Gastrocnemius medialis (tissue), 4 donors: ENCODE measurements around the gene PLEKHA1. TPM values are rescaled to one million over a fixed set of nuclear protein-coding genes. Genes with fewer than 3 reads are reported as not detected.

Experiments used
- ATAC-seq, 2 donors: fragments of 150-250 bp; one replicate each; pipeline ENCODE4 v1.9.1; 2016
- DNase-seq, 2 donors: peaks; one replicate each; pipeline ENCODE4 v3.0.0-alpha.2; 2019
- H3K27ac ChIP-seq, 4 donors: fragments of 200-600 bp; sonication (generic); 1 replicate in 1 of 4; 2 replicates in 3 of 4; pipeline ENCODE4 v1.5.1; 2016 to 2018; ENCODE audit warnings: mild to moderate bottlenecking in 2 of 4, moderate library complexity in 1 of 4
- H3K27me3 ChIP-seq, 3 donors: fragments of 200-600 bp; sonication (generic) in 2 of 3; 1 replicate in 1 of 3; 2 replicates in 2 of 3; pipeline versions ENCODE4 v1.5.1 to v1.6.0; 2016 to 2019; ENCODE audit warnings: mild to moderate bottlenecking in 1 of 3, moderate library complexity in 1 of 3
- H3K36me3 ChIP-seq, 2 donors: fragments of 200-600 bp; sonication (generic) in 1 of 2; one replicate each; pipeline ENCODE4 v1.5.1; 2017 to 2018
- H3K4me1 ChIP-seq, 2 donors: fragments of 200-600 bp; sonication (generic) in 1 of 2; one replicate each; pipeline ENCODE4 v1.5.1; 2016 to 2017; ENCODE audit warnings: mild to moderate bottlenecking in 2 of 2
- H3K4me3 ChIP-seq, 4 donors: fragments of 200-600 bp; sonication (generic) in 3 of 4; 1 replicate in 1 of 4; 2 replicates in 3 of 4; pipeline ENCODE4 v1.5.1; 2016 to 2019; ENCODE audit warnings: mild to moderate bottlenecking in 2 of 4
- H3K9me3 ChIP-seq, 3 donors: fragments of 200-600 bp; sonication (generic) in 2 of 3; 1 replicate in 1 of 3; 2 replicates in 2 of 3; pipeline ENCODE4 v1.5.1; 2016 to 2019
- POLR2A ChIP-seq, 2 donors: fragments of 450-650 bp; IDR thresholded peaks; one replicate each; pipeline ENCODE4 v1.6.1; 2017; ENCODE audit warnings: antibody characterized with exemption in 2 of 2, mild to moderate bottlenecking in 2 of 2, moderate library complexity in 2 of 2
- in situ Hi-C, 4 donors: fragments of 200-750 bp; cut with MboI; loops; one replicate each; pipeline versions ENCODE4 v1.15.0 to v1.8.0; 2017; ENCODE audit warnings: low sequenced_read_pairs in 4 of 4
- intact Hi-C: fragments of 100-400 bp; cut with DNase I; formaldehyde crosslinking; loops from one replicate; pipeline ENCODE4 v1.15.1; 2023; ENCODE audit warnings: low total_unique reads
- total RNA-seq, 4 donors: library from RNA; depleted of rRNA; stranded (reverse); fragments of >200 nt; gene quantifications; one replicate each; pipeline versions ENCODE4 v1.1.0 to v1.2.3, GENCODE V29; 2016
- TF ChIP-seq, protein P1 (sequence below), 5 experiments: fragments of 450-650 bp in 3 of 5; fragments of 200-600 bp in 2 of 5; sonication (generic) in 2 of 5; IDR thresholded peaks in 4 of 5; conservative IDR thresholded peaks in 1 of 5; 1 replicate in 4 of 5; 2 replicates in 1 of 5; pipeline ENCODE4 v1.5.1; 2016 to 2019; ENCODE audit warnings: antibody characterized with exemption in 5 of 5, mild to moderate bottlenecking in 3 of 5, moderate library complexity in 3 of 5

PLEKHA1 gene
- total RNA-seq, 4 donors from 2014 or later, result 33.7 to 54.0 (median 37.8) TPM

GRCh38 chr10:122373108-122373507, 1.4 kb upstream of the PLEKHA1 start:
- Histone ChIP-seq H3K9me3 (no peaks in the 10 kb centered on the region), H3K4me1 (peaks cover 33 to 37% of the 10 kb centered on the region in 2 donors), H3K4me3 (no peak overlapping the region), H3K36me3 (no peaks in the 10 kb centered on the region), H3K27me3 (no peaks in the 10 kb centered on the region), H3K27ac (peak overlapping the region in 1 of 4 donors; percentile 91)
- intact Hi-C loops, result loop anchor here (10.0 kb wide), 1 partner anchor 228 kb away; no protein-coding TSS in a partner anchor
- ATAC-seq, result no peak
- DNase-seq, result no peak
- in situ Hi-C loops, result no loop called here
- TF ChIP-seq, protein P1, sequence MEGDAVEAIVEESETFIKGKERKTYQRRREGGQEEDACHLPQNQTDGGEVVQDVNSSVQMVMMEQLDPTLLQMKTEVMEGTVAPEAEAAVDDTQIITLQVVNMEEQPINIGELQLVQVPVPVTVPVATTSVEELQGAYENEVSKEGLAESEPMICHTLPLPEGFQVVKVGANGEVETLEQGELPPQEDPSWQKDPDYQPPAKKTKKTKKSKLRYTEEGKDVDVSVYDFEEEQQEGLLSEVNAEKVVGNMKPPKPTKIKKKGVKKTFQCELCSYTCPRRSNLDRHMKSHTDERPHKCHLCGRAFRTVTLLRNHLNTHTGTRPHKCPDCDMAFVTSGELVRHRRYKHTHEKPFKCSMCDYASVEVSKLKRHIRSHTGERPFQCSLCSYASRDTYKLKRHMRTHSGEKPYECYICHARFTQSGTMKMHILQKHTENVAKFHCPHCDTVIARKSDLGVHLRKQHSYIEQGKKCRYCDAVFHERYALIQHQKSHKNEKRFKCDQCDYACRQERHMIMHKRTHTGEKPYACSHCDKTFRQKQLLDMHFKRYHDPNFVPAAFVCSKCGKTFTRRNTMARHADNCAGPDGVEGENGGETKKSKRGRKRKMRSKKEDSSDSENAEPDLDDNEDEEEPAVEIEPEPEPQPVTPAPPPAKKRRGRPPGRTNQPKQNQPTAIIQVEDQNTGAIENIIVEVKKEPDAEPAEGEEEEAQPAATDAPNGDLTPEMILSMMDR (IDR thresholded peaks at IDR 0.05 in 4 of 5, conservative IDR thresholded peaks at IDR 0.05 in 1 of 5), result no peak
- no peak for TF ChIP-seq POLR2A (IDR thresholded peaks at IDR 0.05)

DNA sequence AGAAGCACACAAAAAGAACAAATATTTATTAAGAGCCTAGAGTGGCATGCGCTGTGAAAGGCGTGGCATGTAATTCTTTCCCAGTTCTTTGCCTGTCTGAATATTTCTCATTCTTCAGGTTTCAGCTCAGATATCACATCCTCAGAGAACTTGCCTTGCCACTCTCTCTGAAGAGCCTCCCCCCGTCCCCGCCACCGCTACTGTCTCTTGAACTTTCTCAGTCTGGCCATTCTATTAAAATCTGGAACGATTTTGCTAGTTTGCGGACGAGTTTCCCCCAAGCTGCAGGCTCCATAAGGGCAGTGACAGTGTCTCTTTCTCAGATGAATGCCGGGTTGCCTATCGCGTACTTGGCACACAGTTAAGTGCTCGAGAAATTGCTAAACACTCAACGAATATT, 787 bp upstream of the PLEKHA1 start:
- Histone ChIP-seq H3K9me3 (no peaks in the 10 kb centered on the region), H3K4me3 (peak overlapping the region; percentile 58 to 96 (median 64)), H3K27ac (peak overlapping the region; percentile 82 to 99 (median 87)), H3K36me3 (no peaks in the 10 kb centered on the region), H3K27me3 (no peaks in the 10 kb centered on the region), H3K4me1 (peaks cover 31 to 37% of the 10 kb centered on the region in 2 donors)
- no peak for DNase-seq
- intact Hi-C loops, result loop anchor here (2.0 to 10.0 kb wide), 2 partner anchors 229 to 781 kb away; partner anchors contain the start of gene BUB3
- in situ Hi-C loops, result no loop called here
- peak; percentile 3 to 12 for ATAC-seq
- TF ChIP-seq POLR2A (IDR thresholded peaks at IDR 0.05), result no peak
- TF ChIP-seq, protein P1 (IDR thresholded peaks at IDR 0.05 in 4 of 5, conservative IDR thresholded peaks at IDR 0.05 in 1 of 5), result no peak

GRCh38 chr10:122374859-122375678, 561 bp downstream of the PLEKHA1 start:
- in situ Hi-C loops, result no loop called here
- peaks cover 31 to 42% of the 10 kb centered on the region in 2 donors for H3K4me1 ChIP-seq
- peak in 1 of 2 donors; percentile 56 for DNase-seq

DNA sequence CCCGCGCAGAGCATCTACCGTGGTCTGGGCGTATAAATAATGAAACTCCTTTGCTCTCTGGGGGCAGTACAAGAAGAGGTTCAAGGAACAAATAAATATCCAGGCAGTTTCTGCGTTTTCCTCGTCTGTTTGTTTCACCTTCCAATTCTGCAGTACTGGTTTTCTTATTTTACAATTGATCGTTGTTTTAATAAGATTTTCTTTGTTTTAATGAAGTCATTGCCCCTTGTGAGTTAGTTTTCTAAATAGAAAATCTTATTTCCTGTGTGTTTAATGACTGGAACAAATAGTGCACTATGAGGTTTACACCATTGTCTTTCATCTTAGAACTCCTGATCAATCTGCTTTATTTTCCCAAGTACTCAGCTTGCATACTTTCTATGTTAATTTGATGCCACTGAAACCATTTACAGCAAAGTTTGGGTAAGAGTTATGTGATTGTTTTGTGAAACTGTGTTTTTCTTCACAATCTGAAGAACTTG, 1.2 kb downstream of the PLEKHA1 start:
- no peak for TF ChIP-seq POLR2A (IDR thresholded peaks at IDR 0.05)
- TF ChIP-seq, protein P1 (IDR thresholded peaks at IDR 0.05 in 4 of 5, conservative IDR thresholded peaks at IDR 0.05 in 1 of 5), result no peak
- H3K27me3 ChIP-seq, result no peaks in the 10 kb centered on the region
- intact Hi-C loops (loop anchor here (2.0 to 10.0 kb wide), 4 partner anchors 87 to 779 kb away; partner anchors contain the start of genes ATE1, BUB3 and HTRA1), in situ Hi-C loops (no loop called here)
- peaks cover 31 to 43% of the 10 kb centered on the region in 2 donors for H3K4me1 ChIP-seq
- H3K27ac ChIP-seq, result peak overlapping the region; percentile 82 to 99 (median 92)
- H3K4me3 ChIP-seq, result peak overlapping the region; percentile 64 to 96 (median 70)
- no peaks in the 10 kb centered on the region for H3K9me3 ChIP-seq
- ATAC-seq, result no peak
- DNase-seq, result no peak
- H3K36me3 ChIP-seq, result no peaks in the 10 kb centered on the region

More at GRCh38 chr10:122374859-122375678, 561 bp downstream of the PLEKHA1 start:
- intact Hi-C loops, result loop anchor here (2.0 to 10.0 kb wide), 4 partner anchors 87 to 780 kb away; partner anchors contain the start of genes ATE1, BUB3 and HTRA1
- H3K4me3 ChIP-seq, result peak overlapping the region; percentile 64 to 96 (median 70)
- no peaks in the 10 kb centered on the region for H3K36me3 ChIP-seq
- peak; percentile 40 to 58 for ATAC-seq
- no peaks in the 10 kb centered on the region for H3K27me3 ChIP-seq
- TF ChIP-seq, protein P1 (IDR thresholded peaks at IDR 0.05 in 4 of 5, conservative IDR thresholded peaks at IDR 0.05 in 1 of 5), result no peak
- TF ChIP-seq POLR2A (IDR thresholded peaks at IDR 0.05), result peak in 1 of 2 donors; percentile 4
- peak overlapping the region; percentile 82 to 99 (median 92) for H3K27ac ChIP-seq
- H3K9me3 ChIP-seq, result no peaks in the 10 kb centered on the region
